IMR-90 (cell line): ENCODE results near the gene PIEZO2. TPM values are rescaled to one million over a fixed set of nuclear protein-coding genes. Genes with fewer than 3 reads are reported as not detected.

Experiments used
- ATAC-seq: fragments of 200-7000 bp; cut with Tn5 transposase; 2 replicates; pipeline ENCODE4 v1.9.1; 2020; ENCODE audit warnings: low read depth, mild to moderate bottlenecking, moderate library complexity
- BruUV-seq: library from RNA; stranded (reverse); fragments of 400-500 nt; replicated peaks from 2 replicates; lab custom pipeline; 2021; lab: Mats Ljungman, UMichigan
- CTCF ChIA-PET: fragments of 300-600 bp; formaldehyde crosslinking; extraction: SDS; loops from one replicate; lab custom pipeline; 2021; ENCODE audit warnings: antibody characterized with exemption; lab: Yijun Ruan, JAX
- POLR2A ChIA-PET: fragments of 300-600 bp; sonication (Branson Sonifier 250); formaldehyde crosslinking; loops from one replicate; lab custom pipeline; 2022; ENCODE audit warnings: antibody characterized with exemption; ENCODE audit not compliant: unreplicated experiment; lab: Charles Lee
- DNase-seq: peaks from one replicate; pipeline ENCODE4 v3.0.0; 2013
- H2AFZ ChIP-seq: replicated peaks from 2 replicates; pipeline ENCODE3; 2013; ENCODE audit warnings: low read length, mild to moderate bottlenecking; ENCODE audit not compliant: poor library complexity
- H2AK5ac ChIP-seq: 2 replicates; pipeline ENCODE4 v1.6.1; 2013; ENCODE audit warnings: low read depth, low read length, inconsistent platforms
- H2AK9ac ChIP-seq: replicated peaks from 2 replicates; pipeline ENCODE3; 2013; ENCODE audit warnings: mild to moderate bottlenecking, low read depth, low read length, moderate library complexity; ENCODE audit not compliant: poor library complexity
- H2BK120ac ChIP-seq: 2 replicates; pipeline ENCODE4 v1.6.1; 2013; ENCODE audit warnings: low read depth, low read length, inconsistent platforms
- H2BK15ac ChIP-seq: 3 replicates; pipeline ENCODE4 v1.6.1; 2013; ENCODE audit warnings: low read depth, low read length, inconsistent platforms
- H2BK20ac ChIP-seq: 2 replicates; pipeline ENCODE4 v1.6.1; 2013; ENCODE audit warnings: low read depth, mild to moderate bottlenecking, inconsistent platforms, low read length, moderate library complexity
- H2BK5ac ChIP-seq: 2 replicates; pipeline ENCODE4 v1.6.1; 2013; ENCODE audit warnings: mild to moderate bottlenecking, low read depth, low read length, inconsistent platforms; ENCODE audit not compliant: poor library complexity, severe bottlenecking
- H3K14ac ChIP-seq: replicated peaks from 2 replicates; pipeline ENCODE4 v1.6.1; 2013; ENCODE audit warnings: low read depth, low read length, inconsistent platforms
- H3K18ac ChIP-seq: 2 replicates; pipeline ENCODE4 v1.6.1; 2013; ENCODE audit warnings: low read depth, low read length, control low read depth
- H3K23ac ChIP-seq: 2 replicates; pipeline ENCODE4 v1.6.1; 2013; ENCODE audit warnings: low read depth, low read length, inconsistent platforms
- H3K27ac ChIP-seq: 2 replicates; pipeline ENCODE4 v1.5.1; 2013; ENCODE audit warnings: mild to moderate bottlenecking, control low read depth, low read length; ENCODE audit not compliant: insufficient read depth
- H3K27me3 ChIP-seq: 2 replicates; pipeline ENCODE4 v1.6.1; 2013; ENCODE audit warnings: low read length; ENCODE audit not compliant: control insufficient read depth, insufficient read depth
- H3K36me3 ChIP-seq: 2 replicates; pipeline ENCODE4 v1.6.1; 2013; ENCODE audit warnings: low read length, mixed read lengths; ENCODE audit not compliant: control insufficient read depth, insufficient read depth
- H3K4ac ChIP-seq: 2 replicates; pipeline ENCODE4 v1.6.1; 2013; ENCODE audit warnings: low read depth, low read length, inconsistent platforms
- H3K4me1 ChIP-seq: 2 replicates; pipeline ENCODE4 v1.6.1; 2013; ENCODE audit warnings: low read length, mixed read lengths; ENCODE audit not compliant: control insufficient read depth, insufficient read depth
- H3K4me2 ChIP-seq: 2 replicates; pipeline ENCODE4 v1.6.1; 2013; ENCODE audit warnings: low read depth, mild to moderate bottlenecking, control low read depth, low read length, moderate library complexity
- H3K4me3 ChIP-seq: 2 replicates; pipeline ENCODE4 v1.5.1; 2013; ENCODE audit warnings: low read depth, mild to moderate bottlenecking, control low read depth, low read length, moderate library complexity; ENCODE audit not compliant: insufficient read depth
- H3K56ac ChIP-seq: 2 replicates; pipeline ENCODE4 v1.6.1; 2013; ENCODE audit warnings: low read length, inconsistent platforms; ENCODE audit not compliant: insufficient read depth; ENCODE audit errors: extremely low read depth
- H3K79me1 ChIP-seq, 2 experiments: 2 replicates each; pipeline ENCODE4 v1.6.1; 2013; ENCODE audit warnings: low read length in 2 of 2, inconsistent platforms in 1 of 2, low read depth in 1 of 2
- H3K9ac ChIP-seq: 2 replicates; pipeline ENCODE4 v1.6.1; 2013; ENCODE audit warnings: low read depth, low read length, control low read depth
- H3K9me1 ChIP-seq: 2 replicates; pipeline ENCODE4 v1.6.1; 2013; ENCODE audit warnings: low read length, inconsistent platforms; ENCODE audit not compliant: insufficient read depth
- H3K9me3 ChIP-seq: 2 replicates; pipeline ENCODE4 v1.6.1; 2013; ENCODE audit warnings: low read length; ENCODE audit not compliant: control insufficient read depth, insufficient read depth
- H4K20me1 ChIP-seq: 2 replicates; pipeline ENCODE4 v1.6.1; 2013; ENCODE audit warnings: low read length, inconsistent platforms; ENCODE audit not compliant: insufficient read depth
- H4K5ac ChIP-seq: 2 replicates; pipeline ENCODE4 v1.6.1; 2013; ENCODE audit warnings: mild to moderate bottlenecking, low read depth, low read length, control low read depth
- H4K8ac ChIP-seq, 2 experiments: 2 replicates each; pipeline ENCODE4 v1.6.1; 2013; ENCODE audit warnings: low read depth in 2 of 2, low read length in 2 of 2, control low read depth in 1 of 2, inconsistent platforms in 1 of 2
- H4K91ac ChIP-seq: 2 replicates; pipeline ENCODE4 v1.6.1; 2013; ENCODE audit warnings: low read depth, low read length, inconsistent platforms; ENCODE audit not compliant: insufficient read depth
- BHLHE40 ChIP-seq: fragments of 150-350 bp; IDR thresholded peaks from 2 replicates; pipeline ENCODE4 v1.6.1; 2016; ENCODE audit warnings: mild to moderate bottlenecking, low read depth, low read length
- CEBPB ChIP-seq: IDR thresholded peaks from 2 replicates; pipeline ENCODE4 v1.6.1; 2012; ENCODE audit warnings: low read depth, low read length, improper control_type of control experiment
- CHD1 ChIP-seq: IDR thresholded peaks from 2 replicates; pipeline ENCODE4 v1.6.1; 2012; ENCODE audit warnings: low read depth, low read length, improper control_type of control experiment
- ELK1 ChIP-seq: fragments of 150-350 bp; IDR thresholded peaks from 2 replicates; pipeline ENCODE4 v1.6.1; 2016; ENCODE audit warnings: low read depth, mild to moderate bottlenecking, low read length, moderate library complexity, borderline replicate concordance
- FOS ChIP-seq: fragments of 150-350 bp; IDR thresholded peaks from 2 replicates; pipeline ENCODE4 v1.6.1; 2016; ENCODE audit warnings: low read depth, low read length
- MAFK ChIP-seq: IDR thresholded peaks from 2 replicates; pipeline ENCODE4 v1.6.1; 2012; ENCODE audit warnings: low read depth, low read length, improper control_type of control experiment
- MXI1 ChIP-seq: IDR thresholded peaks from 2 replicates; pipeline ENCODE4 v1.6.1; 2012; ENCODE audit warnings: low read depth, mild to moderate bottlenecking, low read length, moderate library complexity, borderline replicate concordance
- NFE2L2 ChIP-seq: fragments of 150-350 bp; IDR thresholded peaks from 2 replicates; pipeline ENCODE4 v1.6.1; 2016; ENCODE audit warnings: low read depth, mild to moderate bottlenecking, low read length
- POLR2A ChIP-seq: IDR thresholded peaks from 2 replicates; pipeline ENCODE4 v1.6.1; 2012; ENCODE audit warnings: mild to moderate bottlenecking, low read depth, low read length
- RAD21 ChIP-seq: IDR thresholded peaks from 2 replicates; pipeline ENCODE4 v1.6.1; 2012; ENCODE audit warnings: low read length, improper control_type of control experiment
- RCOR1 ChIP-seq: IDR thresholded peaks from 2 replicates; pipeline ENCODE4 v1.6.1; 2012; ENCODE audit warnings: mild to moderate bottlenecking, low read length, improper control_type of control experiment; ENCODE audit not compliant: insufficient replicate concordance
- RFX5 ChIP-seq: IDR thresholded peaks from 2 replicates; pipeline ENCODE4 v1.8.0; 2012; ENCODE audit warnings: low read depth, mild to moderate bottlenecking, low read length, moderate library complexity
- SMC3 ChIP-seq: fragments of 150-350 bp; IDR thresholded peaks from 2 replicates; pipeline ENCODE4 v1.6.1; 2016; ENCODE audit warnings: low read depth, mild to moderate bottlenecking, antibody characterized with exemption, low read length, moderate library complexity
- USF2 ChIP-seq: fragments of 150-350 bp; IDR thresholded peaks from 2 replicates; pipeline ENCODE4 v1.6.1; 2017; ENCODE audit warnings: mild to moderate bottlenecking, antibody characterized with exemption, low read length, low read depth
- WGBS, 2 experiments: methylation state at CpG; one replicate each; pipeline versions ENCODE4 v1.1.5 to v1.1.7; 2013; ENCODE audit warnings: missing lambda C conversion rate in 2 of 2; ENCODE audit not compliant: insufficient read length in 1 of 2; ENCODE audit errors: extremely low coverage in 2 of 2; 5-methylcytosine and 5-hydroxymethylcytosine counted together
- dilution Hi-C: fragments of 300-500 bp; cut with HindIII; formaldehyde crosslinking; loops from one replicate; pipeline ENCODE4 v1.14.3; 2018; ENCODE audit warnings: low sequenced_read_pairs; ENCODE audit not compliant: unreplicated experiment
- in situ Hi-C: fragments of 300-500 bp; cut with MboI; formaldehyde crosslinking; loops from 3 replicates; pipeline ENCODE4 v1.14.3; 2019; ENCODE audit warnings: low sequenced_read_pairs, inconsistent platforms, mixed read lengths
- intact Hi-C: fragments of 100-400 bp; cut with micrococcal nuclease; formaldehyde crosslinking; loops from 2 replicates; pipeline ENCODE4 v1.10.0; 2022
- polyA plus RNA-seq, 3 experiments: library from polyadenylated mRNA; depleted of rRNA; stranded (reverse); fragments of >200 nt; gene quantifications; 2 replicates each; pipeline ENCODE4 v1.2.3, GENCODE V29; 2012; ENCODE audit warnings: low replicate concordance in 1 of 3
- total RNA-seq: library from RNA; depleted of rRNA; stranded (reverse); fragments of >200 nt; gene quantifications from 2 replicates; pipeline ENCODE4 v1.2.3, GENCODE V29; 2012

PIEZO2 gene
- total and polyA plus RNA-seq, 2 of the 4 experiments (the other 2 are of a cell fraction), result 2.4 to 4.1 TPM

- CTCF ChIA-PET, result no interaction called here
- H3K36me3 ChIP-seq, result peaks cover 9% of the 10 kb centered on the region; the same call in 1 of the 2 replicates
- POLR2A ChIA-PET, result no interaction called here
- DNase-seq (no peak), ATAC-seq (no peak)
- no peak overlapping the region for H4K91ac ChIP-seq
- no peak overlapping the region for H3K14ac ChIP-seq
- in situ Hi-C loops, result no loop called here
- no peak overlapping the region for H2AK9ac ChIP-seq
- dilution Hi-C loops, result no loop called here
- H3K27me3 ChIP-seq, result no peaks in the 10 kb centered on the region
- no peak overlapping the region for H3K18ac ChIP-seq
- no TSS peak for BruUV-seq
- no peak overlapping the region for H3K56ac ChIP-seq
- H2AK5ac ChIP-seq, result no peak overlapping the region
- no peak overlapping the region for H3K4me3 ChIP-seq
- TF ChIP-seq BHLHE40 (no peak), MXI1 (no peak), RCOR1 (no peak), RFX5 (no peak), ELK1 (no peak), NFE2L2 (no peak), RAD21 (no peak), CEBPB (no peak), FOS (no peak), MAFK (no peak), SMC3 (no peak), USF2 (no peak), POLR2A (no peak), CHD1 (no peak)
- H3K4me1 ChIP-seq, result no peaks in the 10 kb centered on the region; the same call in 1 of the 2 replicates
- H2BK120ac ChIP-seq, result no peak overlapping the region
- H4K20me1 ChIP-seq, result no peaks in the 10 kb centered on the region
- no peak overlapping the region for H2BK5ac ChIP-seq
- no peak overlapping the region for H2AFZ ChIP-seq
- no CpG with 5 or more reads among the region's 3 CpGs for WGBS, 2 experiments
- no peak overlapping the region for H4K5ac ChIP-seq
- H2BK15ac ChIP-seq, result no peak overlapping the region
- intact Hi-C loops, result no loop called here
- no peaks in the 10 kb centered on the region for H3K9me3 ChIP-seq
- no peak overlapping the region for H2BK20ac ChIP-seq
- H4K8ac ChIP-seq, result no peak overlapping the region
- H3K9ac ChIP-seq, result no peak overlapping the region
- H3K79me1 ChIP-seq, result no peaks in the 10 kb centered on the region
- H3K4me2 ChIP-seq, result no peak overlapping the region
- H3K9me1 ChIP-seq, result no peaks in the 10 kb centered on the region
- H3K4ac ChIP-seq, result no peak overlapping the region
- H3K23ac ChIP-seq, result no peak overlapping the region
- H3K27ac ChIP-seq, result no peak overlapping the region
Observed at GRCh38 chr18:10805587-10806118, 343.7 kb downstream of the PIEZO2 start.
